GM19455 (cell line): ENCODE results near the gene ADAMTSL2.

ENCODE experiments used
- ATAC-seq: cut with Tn5 transposase; IDR thresholded peaks from one replicate; pipeline ENCODE4 v1.9.1; 2021; ENCODE audit not compliant: unreplicated experiment

The ADAMTSL2 gene

DNA sequence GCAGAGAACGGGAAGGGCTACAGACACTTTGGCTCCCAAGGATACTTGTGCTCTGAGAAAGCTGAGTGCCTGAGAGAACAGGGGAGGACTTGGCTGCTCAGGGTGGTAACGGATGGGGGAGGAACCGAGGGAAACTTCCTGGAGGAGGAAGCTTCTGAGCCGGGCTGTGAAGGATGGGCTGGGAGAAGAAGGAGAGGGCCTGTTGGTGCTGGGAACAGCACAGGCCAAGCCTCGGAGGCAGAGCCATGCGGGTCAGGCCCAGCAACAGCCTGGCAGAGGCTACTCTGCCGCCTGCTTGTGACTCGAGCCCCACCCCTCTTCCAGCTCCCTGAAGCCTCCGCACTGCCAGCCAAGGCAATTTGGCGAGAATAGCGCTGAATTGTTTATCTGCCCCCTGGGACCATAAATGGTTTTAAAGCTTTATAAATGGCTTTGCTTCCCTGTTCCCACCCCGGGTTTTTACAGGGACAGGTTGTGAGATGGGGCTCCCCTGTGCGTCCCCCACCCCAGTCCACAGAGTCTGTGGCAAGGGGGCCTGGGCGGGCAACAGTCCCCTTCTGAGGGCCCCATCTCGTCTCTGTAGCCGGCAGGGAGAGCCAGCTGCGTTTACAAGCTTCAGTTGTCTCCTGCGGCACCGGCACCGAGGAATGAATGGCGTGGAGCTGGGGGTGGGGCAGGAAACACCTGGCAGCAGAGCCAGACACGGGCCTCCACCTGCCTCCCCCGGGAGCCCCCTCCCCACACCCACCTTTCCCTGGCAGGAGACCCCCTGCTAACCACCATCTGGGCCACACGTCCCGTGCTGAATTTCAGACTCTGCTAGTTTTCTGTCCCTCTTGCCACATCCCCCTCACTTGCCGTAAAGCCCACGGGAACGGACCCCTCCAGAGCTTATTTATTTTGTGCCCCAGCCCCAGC, 50.3 kb downstream of the ADAMTSL2 start:
- no peak for ATAC-seq

- ATAC-seq, result no peak
Measured at GRCh38 chr9:133585481-133586351, 51.2 kb downstream of the ADAMTSL2 start.

DNA sequence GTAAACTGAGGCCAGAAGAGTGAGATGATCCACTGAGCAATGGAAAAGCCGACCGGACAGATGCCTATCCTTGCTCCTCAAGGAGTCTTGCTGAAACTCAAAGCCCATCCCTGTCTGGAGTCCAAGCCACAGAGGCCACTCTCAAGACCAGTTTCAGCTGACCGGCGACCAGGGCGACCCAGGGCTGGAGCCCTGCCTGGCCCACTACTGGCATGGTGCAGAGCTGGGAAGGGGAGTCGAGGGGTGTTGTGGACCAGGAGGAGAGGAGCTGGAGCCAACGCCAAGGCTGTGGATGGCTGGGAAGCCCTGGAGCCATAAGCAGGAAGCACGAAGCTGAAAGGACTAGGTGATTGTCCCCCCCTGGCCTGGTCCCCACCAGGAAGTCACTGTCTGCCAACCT, 52.5 kb downstream of the ADAMTSL2 start:
- no peak for ATAC-seq

DNA sequence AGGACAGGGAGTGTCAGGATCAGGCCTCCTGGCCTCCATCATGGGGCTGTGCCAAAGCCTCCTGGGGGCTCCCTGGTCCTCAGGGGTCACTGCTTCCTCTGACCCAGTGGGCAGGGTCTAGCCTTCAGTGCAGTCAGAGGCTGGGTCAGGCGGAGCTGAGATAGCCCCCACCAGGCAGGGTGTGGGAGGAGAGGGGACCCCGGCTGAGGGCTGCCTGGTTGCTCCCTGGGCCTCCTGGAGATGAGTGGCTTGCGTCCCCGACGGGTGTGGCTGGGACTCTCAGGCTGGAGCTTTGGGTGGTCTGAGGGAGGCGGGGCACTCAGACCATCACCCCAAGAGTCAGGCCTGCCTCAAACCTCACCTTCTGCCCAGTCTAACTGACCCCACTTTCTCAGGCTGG, 53.0 kb downstream of the ADAMTSL2 start:
- ATAC-seq, result no peak

DNA sequence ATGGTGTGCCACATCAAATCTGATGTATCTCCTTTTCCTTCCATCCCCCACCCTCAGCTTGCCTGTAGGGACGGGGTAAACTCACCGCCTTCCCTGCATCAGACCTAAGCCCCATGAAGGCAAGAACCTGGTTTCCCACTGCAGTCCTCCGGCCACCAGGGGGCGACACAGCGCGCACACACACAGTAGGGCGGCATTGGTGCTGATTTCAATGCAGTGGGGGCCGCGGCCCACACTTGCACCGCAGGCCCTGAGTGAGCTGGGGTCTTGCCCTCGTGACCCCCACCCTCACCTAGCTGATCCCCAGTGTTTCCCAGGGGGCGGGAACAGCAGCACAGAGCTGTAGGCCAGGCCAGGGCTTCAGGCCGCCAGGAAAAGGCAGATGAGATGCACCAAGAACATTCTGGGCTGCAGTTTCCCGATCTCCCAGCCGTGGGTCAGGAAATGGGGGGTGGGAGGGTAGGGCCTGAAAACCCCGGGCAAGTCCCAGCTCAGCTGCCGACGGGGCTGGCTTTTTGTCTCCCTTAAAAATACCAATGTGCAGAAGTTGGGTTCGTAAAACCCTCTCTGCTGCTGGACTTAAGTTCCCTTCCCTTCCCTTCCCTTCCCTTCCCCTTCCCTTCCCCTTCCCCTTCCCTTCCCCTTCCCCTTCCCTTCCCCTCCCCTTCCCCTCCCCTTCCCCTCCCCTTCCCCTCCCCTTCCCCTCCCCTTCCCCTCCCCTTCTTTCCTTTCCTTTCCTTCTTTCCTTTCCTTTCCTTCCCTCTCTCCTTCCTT, 55.1 kb downstream of the ADAMTSL2 start:
- no peak for ATAC-seq

GRCh38 chr9:133590231-133590855, 55.8 kb downstream of the ADAMTSL2 start:
- ATAC-seq, result no peak

DNA sequence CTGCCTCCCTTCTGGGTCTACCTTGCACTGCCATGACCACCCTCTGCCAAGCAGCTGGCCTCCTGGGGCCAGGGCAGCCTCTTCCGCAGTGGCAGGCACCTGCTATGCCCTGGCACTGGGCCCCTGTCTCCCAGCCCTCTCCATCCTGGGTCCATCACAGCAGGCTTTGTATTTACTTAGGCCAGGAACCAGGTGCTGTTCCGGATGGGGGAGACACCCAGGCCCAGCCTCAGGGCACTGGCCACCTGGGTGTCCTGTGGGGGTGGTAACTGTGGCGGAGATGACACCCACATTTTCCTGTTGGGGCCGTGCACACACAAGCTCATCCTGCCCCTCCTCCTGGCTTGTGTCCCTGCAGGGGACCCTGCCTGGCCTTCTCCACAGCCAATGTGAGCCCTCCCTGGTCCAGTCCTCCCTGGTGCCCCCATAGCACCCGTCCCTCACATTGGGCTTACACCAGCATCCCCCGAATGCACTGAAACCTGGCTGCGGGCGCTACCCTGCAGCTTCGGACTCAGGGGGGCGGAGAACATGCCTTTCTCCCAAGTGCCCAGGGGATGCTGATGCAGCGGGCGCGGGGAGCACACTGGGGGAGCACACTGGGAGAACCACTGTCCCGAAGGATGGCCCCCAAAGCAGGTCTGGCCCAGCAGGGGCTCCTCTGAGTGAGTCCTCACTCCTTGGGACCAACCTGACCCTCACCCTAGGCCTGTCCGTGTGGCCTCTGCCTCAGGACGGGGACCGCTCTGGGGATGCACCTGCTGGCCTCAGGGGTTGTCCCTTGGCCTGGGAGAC, 56.8 kb downstream of the ADAMTSL2 start:
- ATAC-seq, result no peak

DNA sequence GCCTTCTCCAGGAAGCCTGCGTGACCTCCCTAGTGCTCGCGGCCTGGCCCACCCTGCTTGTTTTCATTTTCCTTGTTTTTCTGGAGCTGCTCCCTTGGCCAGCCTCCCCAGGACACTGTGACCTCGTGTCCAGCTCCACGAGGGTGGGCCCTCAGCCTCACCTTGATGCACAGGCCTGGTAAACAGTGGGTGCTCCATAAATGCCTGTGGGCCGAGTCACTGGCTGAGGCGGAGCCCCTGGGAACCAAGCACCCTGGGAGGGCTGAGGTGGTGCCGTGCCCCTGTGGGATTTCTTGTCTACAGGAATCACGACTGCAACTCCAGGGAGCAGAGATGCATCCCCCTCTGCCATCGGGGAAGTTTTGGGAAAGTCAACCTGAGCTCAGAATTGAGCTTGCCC, 57.5 kb downstream of the ADAMTSL2 start:
- ATAC-seq, result no peak

- no peak for ATAC-seq
Measured at GRCh38 chr9:133592731-133593409, 58.4 kb downstream of the ADAMTSL2 start.

GRCh38 chr9:133593587-133594253, 59.2 kb downstream of the ADAMTSL2 start:
- ATAC-seq, result no peak

GRCh38 chr9:133594310-133594709, 59.8 kb downstream of the ADAMTSL2 start:
- ATAC-seq, result no peak

GRCh38 chr9:133595910-133596309, 61.4 kb downstream of the ADAMTSL2 start:
- no peak for ATAC-seq

DNA sequence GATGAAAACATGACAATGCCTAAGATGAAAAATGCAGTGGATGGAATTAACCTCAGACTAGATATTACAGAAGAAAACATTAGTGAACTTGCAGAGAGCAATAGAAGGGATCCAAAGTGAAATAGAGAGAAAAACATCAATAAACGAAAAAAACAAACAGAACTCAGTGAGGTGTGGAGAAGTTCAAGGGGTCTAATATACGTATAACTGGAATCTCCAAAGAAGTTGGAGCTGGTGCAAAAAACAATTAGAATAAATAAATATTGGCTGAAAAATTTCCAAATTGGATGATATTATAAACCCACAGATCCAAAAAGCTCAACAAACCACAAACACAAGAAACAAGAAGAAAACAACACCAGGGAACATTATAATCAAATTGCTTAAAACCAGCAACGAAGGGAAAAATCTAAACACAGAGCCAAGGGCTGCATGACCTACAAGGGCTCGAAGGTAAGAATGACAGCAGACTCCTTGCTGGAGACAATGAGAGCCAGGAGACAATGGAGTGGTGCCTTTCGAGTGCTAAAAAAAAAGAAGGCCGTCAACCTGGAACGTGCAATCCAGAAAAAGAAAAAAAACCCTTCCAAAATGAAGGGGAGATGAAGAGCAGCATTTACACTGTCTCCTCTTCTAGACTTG, 62.9 kb downstream of the ADAMTSL2 start:
- ATAC-seq, result no peak

DNA sequence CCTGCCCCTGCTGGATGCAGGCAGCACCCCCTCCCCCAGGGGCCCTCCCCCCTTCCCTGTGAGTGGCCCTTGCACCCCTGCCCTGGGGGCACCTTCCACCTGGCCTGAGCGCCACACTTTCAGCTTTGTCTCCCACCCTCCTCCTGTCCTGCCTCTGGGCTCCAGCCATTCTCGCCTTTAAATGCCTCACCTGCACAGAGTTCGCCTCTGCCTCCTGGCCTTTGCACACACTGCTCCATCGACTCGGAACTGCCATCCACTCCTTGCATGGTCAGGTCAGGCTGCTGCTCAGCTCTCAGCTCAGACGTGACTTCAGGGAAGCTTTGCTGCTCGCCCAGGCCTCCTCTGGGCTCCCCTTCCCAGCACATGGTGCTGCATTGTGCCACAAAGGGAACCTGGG, 64.5 kb downstream of the ADAMTSL2 start:
- ATAC-seq, result no peak

- no peak for ATAC-seq
Measured at GRCh38 chr9:133599470-133600173, 65.1 kb downstream of the ADAMTSL2 start.

GRCh38 chr9:133600739-133601138, 66.2 kb downstream of the ADAMTSL2 start:
- no peak for ATAC-seq

- no peak for ATAC-seq
Measured at GRCh38 chr9:133601746-133602145, 67.2 kb downstream of the ADAMTSL2 start.

- no peak for ATAC-seq
Measured at GRCh38 chr9:133602277-133602676, 67.8 kb downstream of the ADAMTSL2 start.
